Stomach (tissue), 9 donors: Measurements from ENCODE around the gene ZEB1. TPM values are rescaled to one million over a fixed set of nuclear protein-coding genes. Genes with fewer than 3 reads are reported as not detected.
A peak's percentile ranks its signal among the peaks of the same experiment; 100 is the strongest.
"Not testable (repeated sequence)": the region's sequence is repeated elsewhere in the genome, so short reads cannot be mapped to it uniquely, and the experiment has no call there.

Experiments used
- DNase-seq, 2 donors: peaks; one replicate each; pipeline versions ENCODE4 v3.0.0 to v3.0.0-alpha.2; 2013 to 2019
- H3K27ac ChIP-seq, 5 donors: fragments of 200-600 bp in 4 of 5; sonication (generic) in 4 of 5; one replicate each; pipeline ENCODE4 v1.5.1; 2013 to 2019; ENCODE audit warnings: mild to moderate bottlenecking in 1 of 5, moderate library complexity in 1 of 5
- H3K27me3 ChIP-seq, 3 donors: fragments of 200-600 bp; sonication (generic); one replicate each; pipeline ENCODE4 v1.5.1; 2017 to 2019; ENCODE audit warnings: mixed run types in 1 of 3
- H3K36me3 ChIP-seq, 4 donors: fragments of 200-600 bp; sonication (generic); 1 replicate in 3 of 4; 2 replicates in 1 of 4; pipeline ENCODE4 v1.5.1; 2016 to 2019
- H3K4me1 ChIP-seq, 4 donors: fragments of 200-600 bp; sonication (generic); one replicate each; pipeline ENCODE4 v1.5.1; 2016 to 2019
- H3K4me3 ChIP-seq, 4 donors: fragments of 200-600 bp; sonication (generic) in 3 of 4; one replicate each; pipeline ENCODE4 v1.5.1; 2016 to 2019; ENCODE audit warnings: mild to moderate bottlenecking in 1 of 4
- H3K9me3 ChIP-seq, 4 donors: fragments of 200-600 bp; sonication (generic); one replicate each; pipeline ENCODE4 v1.5.1; 2016 to 2019
- CTCF ChIP-seq, 7 experiments: fragments of 450-650 bp in 4 of 7; fragments of 200-600 bp in 3 of 7; sonication (generic) in 3 of 7; IDR thresholded peaks; one replicate each; pipeline ENCODE4 v1.5.1; 2016 to 2019; ENCODE audit warnings: antibody characterized with exemption in 7 of 7, control low read depth in 2 of 7, mild to moderate bottlenecking in 1 of 7
- EP300 ChIP-seq: sonication (generic); formaldehyde crosslinking; IDR thresholded peaks from one replicate; pipeline ENCODE4 v1.6.1; 2017; ENCODE audit warnings: antibody characterized with exemption
- POLR2A ChIP-seq, 4 donors: fragments of 450-650 bp; IDR thresholded peaks; one replicate each; pipeline ENCODE4 v1.6.1; 2016; ENCODE audit warnings: antibody characterized with exemption in 4 of 4, control low read depth in 2 of 4, mild to moderate bottlenecking in 1 of 4, moderate library complexity in 1 of 4
- POLR2AphosphoS5 ChIP-seq, 3 donors: sonication (generic); formaldehyde crosslinking; IDR thresholded peaks; one replicate each; pipeline ENCODE4 v1.6.1; 2016; ENCODE audit warnings: antibody characterized with exemption in 3 of 3
- WGBS, 5 donors: extraction: QIAGEN DNeasy Blood & Tissue Kit in 3 of 5; methylation state at CpG; one replicate each; pipeline versions ENCODE4 v1.1.5 to v1.1.7; 2013 to 2018; 5-methylcytosine and 5-hydroxymethylcytosine counted together
- intact Hi-C: fragments of 100-400 bp; cut with DNase I; formaldehyde crosslinking; loops from one replicate; pipeline ENCODE4 v1.15.1; 2023; ENCODE audit warnings: low total_unique reads
- polyA plus RNA-seq, 3 donors: library from polyadenylated mRNA; stranded (reverse); fragments of 200-250 nt; gene quantifications; one replicate each; pipeline ENCODE4 v1.2.3, GENCODE V29; 2013
- total RNA-seq, 5 donors: library from RNA; depleted of rRNA; stranded (reverse); fragments of >200 nt; gene quantifications; one replicate each; pipeline versions ENCODE4 v1.1.0 to v1.2.3, GENCODE V29; 2014 to 2016
- donor health status: healthy with polysubstance abuse.
- donor health status: Bipolar disorder and iron deficiency.
- donor health status: healthy.

ZEB1 gene
- total and polyA plus RNA-seq, 8 donors = 7.6 to 187 (median 31.1) TPM

GRCh38 chr10:31401287-31401686, 82.3 kb downstream of the ZEB1 start:
- H3K36me3 ChIP-seq = no peaks in the 10 kb centered on the region
- no peaks in the 10 kb centered on the region for H3K27me3 ChIP-seq
- WGBS, 5 donors = 21 to 55% (median 39%) methylated on average over 3 of the region's 3 CpGs
- DNase-seq = peak in 1 of 2 donors; percentile 35
- peaks cover 0 to 66% (median 25%) of the 10 kb centered on the region in 4 donors for H3K4me1 ChIP-seq
- H3K27ac ChIP-seq = no peak overlapping the region
- no peak for TF ChIP-seq EP300
- no peak for TF ChIP-seq CTCF (IDR thresholded peaks at IDR 0.05)
- TF ChIP-seq POLR2AphosphoS5 (IDR thresholded peaks at IDR 0.05) = no peak
- intact Hi-C loops = no loop called here
- no peak overlapping the region for H3K4me3 ChIP-seq
- H3K9me3 ChIP-seq = no peaks in the 10 kb centered on the region

GRCh38 chr10:31404640-31405039, 85.6 kb downstream of the ZEB1 start:
- no peak for TF ChIP-seq POLR2A (IDR thresholded peaks at IDR 0.05)
- no peak for TF ChIP-seq CTCF (IDR thresholded peaks at IDR 0.05)
- TF ChIP-seq POLR2AphosphoS5 (IDR thresholded peaks at IDR 0.05) = no peak
- no peak for TF ChIP-seq EP300
- Histone ChIP-seq H3K4me1 (peaks cover 0 to 48% (median 23%) of the 10 kb centered on the region in 4 donors), H3K4me3 (no peak overlapping the region), H3K9me3 (no peaks in the 10 kb centered on the region), H3K27me3 (no peaks in the 10 kb centered on the region), H3K36me3 (no peaks in the 10 kb centered on the region), H3K27ac (no peak overlapping the region)
- intact Hi-C loops = no loop called here
- DNase-seq = no peak

DNA sequence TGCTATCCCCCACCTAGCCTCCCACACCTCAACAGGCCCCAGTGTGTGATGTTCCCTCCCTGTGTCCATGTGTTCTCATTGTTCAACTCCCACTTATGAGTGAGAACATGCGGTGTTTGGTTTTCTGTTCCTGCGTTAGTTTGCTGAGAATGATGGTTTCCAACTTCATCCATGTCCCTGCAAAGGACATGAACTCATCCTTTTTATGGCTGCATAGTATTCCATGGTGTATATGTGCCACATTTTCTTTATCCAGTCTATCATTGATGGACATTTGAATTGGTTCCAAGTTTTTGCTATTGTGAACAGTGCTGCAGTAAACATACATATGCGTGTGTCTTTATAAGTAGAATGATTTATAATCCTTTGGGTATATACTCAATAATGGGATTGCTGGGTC, 86.8 kb downstream of the ZEB1 start:
- H3K27me3 ChIP-seq, DNase-seq, H3K4me3 ChIP-seq, H3K27ac ChIP-seq, H3K36me3 ChIP-seq, H3K9me3 ChIP-seq, intact Hi-C loops: not testable (repeated sequence)
- 79 to 97% (median 88%) methylated on average over 3 of the region's 3 CpGs for WGBS, 5 donors
- peaks cover 0 to 39% (median 20%) of the 10 kb centered on the region in 4 donors for H3K4me1 ChIP-seq

- H3K4me1 ChIP-seq = peaks cover 0 to 19% (median 5%) of the 10 kb centered on the region in 4 donors
- H3K36me3 ChIP-seq, H3K4me3 ChIP-seq, intact Hi-C loops, DNase-seq, H3K27me3 ChIP-seq, H3K9me3 ChIP-seq, H3K27ac ChIP-seq: not testable (repeated sequence)
- 77 to 86% (median 80%) methylated on average over 2 of the region's 2 CpGs for WGBS, 5 donors
Measured at GRCh38 chr10:31412397-31412796, 93.4 kb downstream of the ZEB1 start.

DNA sequence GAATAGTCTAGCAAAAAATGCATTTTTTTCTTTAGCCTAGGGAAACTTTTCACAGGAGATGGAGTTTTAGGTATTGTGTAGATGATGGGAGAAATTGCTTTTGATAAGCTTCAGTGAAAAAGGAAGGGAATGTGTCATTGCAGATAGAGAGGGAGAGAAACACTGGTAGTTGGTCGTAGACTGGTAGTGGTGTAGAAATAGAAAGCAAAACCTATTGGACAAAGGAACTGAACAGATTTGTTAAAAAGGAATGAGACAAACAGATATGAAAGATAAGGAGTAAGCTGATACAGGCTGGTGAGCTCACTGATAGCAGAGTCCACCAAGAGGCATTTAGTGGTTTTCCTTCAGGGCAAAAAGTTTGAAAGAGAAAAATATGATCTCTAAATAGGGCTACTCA, 94.3 kb downstream of the ZEB1 start:
- Histone ChIP-seq H3K27ac (no peak overlapping the region), H3K9me3 (no peaks in the 10 kb centered on the region), H3K4me3 (no peak overlapping the region), H3K36me3 (no peaks in the 10 kb centered on the region), H3K27me3 (no peaks in the 10 kb centered on the region), H3K4me1 (peaks cover 0 to 19% (median 5%) of the 10 kb centered on the region in 4 donors)
- intact Hi-C loops = no loop called here
- TF ChIP-seq EP300 = no peak
- no peak for TF ChIP-seq POLR2A (IDR thresholded peaks at IDR 0.05)
- no peak for TF ChIP-seq POLR2AphosphoS5 (IDR thresholded peaks at IDR 0.05)
- no peak for TF ChIP-seq CTCF (IDR thresholded peaks at IDR 0.05)
- DNase-seq = no peak
- 23 to 40% (median 28%) methylated on average over 1 of the region's 1 CpG for WGBS, 5 donors
